HG03060 (cell line): ENCODE results near the gene TWSG1.
"Not testable (repeated sequence)": the region's sequence is repeated elsewhere in the genome, so short reads cannot be mapped to it uniquely, and the experiment has no call there.

Experiments used
- ATAC-seq: cut with Tn5 transposase; IDR thresholded peaks from one replicate; pipeline ENCODE4 v1.9.1; 2021; ENCODE audit warnings: low read depth, moderate number of reproducible peaks; ENCODE audit not compliant: unreplicated experiment

Gene TWSG1

GRCh38 chr18:9334973-9335696, 562 bp downstream of the TWSG1 start:
- ATAC-seq = no peak

DNA sequence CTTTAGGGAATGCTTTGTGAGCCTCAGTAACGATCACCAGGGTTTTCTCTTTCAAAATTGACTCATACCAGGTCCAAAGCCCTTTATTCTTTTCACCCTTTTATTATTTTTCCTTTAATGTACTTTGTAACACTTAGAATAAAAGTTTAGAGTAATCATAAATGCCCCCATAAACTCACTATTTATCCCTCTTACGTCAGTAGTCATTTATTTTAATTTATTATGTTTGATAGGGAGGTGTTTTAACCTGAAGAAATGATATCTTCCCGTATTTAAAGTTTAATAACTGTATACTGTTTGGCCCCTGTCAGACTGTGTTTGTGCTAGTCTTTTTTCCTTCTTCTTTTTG, 1.1 kb downstream of the TWSG1 start:
- ATAC-seq = no peak

- ATAC-seq = no peak
These were observed 2.3 kb downstream of the TWSG1 start for GRCh38 chr18:9336827-9337226.

DNA sequence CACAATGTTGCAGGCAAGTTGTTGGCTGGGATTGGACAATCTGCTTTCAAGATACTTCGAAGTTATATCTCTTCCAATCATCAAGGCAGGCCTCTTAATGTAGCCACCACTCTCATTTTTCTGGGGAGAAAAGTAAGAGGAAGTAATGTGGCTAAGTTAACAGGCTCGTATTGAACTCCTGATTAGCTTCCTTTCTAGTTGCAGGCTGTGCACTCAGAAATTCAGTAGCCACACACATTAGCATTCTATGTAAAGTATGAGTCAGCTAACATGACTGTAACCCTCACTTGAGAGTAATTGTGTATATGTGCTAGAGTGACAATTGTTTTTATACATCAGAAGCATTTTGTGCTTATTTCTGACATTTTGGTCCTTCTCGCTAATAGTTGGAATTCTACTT, 3.3 kb downstream of the TWSG1 start:
- no peak for ATAC-seq

GRCh38 chr18:9340472-9340871, 5.9 kb downstream of the TWSG1 start:
- no peak for ATAC-seq

DNA sequence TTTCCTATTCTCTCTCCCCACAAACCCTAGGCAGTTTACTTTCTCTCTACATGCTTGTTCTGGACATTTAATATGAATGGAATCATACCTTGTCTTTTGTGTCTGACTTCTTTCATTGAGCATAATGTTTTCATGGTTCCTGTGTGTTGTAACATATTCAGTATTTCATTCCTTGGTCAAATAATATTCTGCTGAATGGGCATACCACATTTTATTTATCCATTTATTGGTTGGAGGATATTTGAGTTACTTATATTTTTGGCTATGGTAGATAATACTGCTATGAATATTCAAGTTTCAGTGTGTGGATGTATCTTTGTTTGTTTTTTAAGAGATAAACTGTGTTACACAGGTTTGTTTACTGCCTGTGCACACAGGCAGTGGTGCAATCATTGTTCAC, 9.0 kb downstream of the TWSG1 start:
- ATAC-seq = no peak

DNA sequence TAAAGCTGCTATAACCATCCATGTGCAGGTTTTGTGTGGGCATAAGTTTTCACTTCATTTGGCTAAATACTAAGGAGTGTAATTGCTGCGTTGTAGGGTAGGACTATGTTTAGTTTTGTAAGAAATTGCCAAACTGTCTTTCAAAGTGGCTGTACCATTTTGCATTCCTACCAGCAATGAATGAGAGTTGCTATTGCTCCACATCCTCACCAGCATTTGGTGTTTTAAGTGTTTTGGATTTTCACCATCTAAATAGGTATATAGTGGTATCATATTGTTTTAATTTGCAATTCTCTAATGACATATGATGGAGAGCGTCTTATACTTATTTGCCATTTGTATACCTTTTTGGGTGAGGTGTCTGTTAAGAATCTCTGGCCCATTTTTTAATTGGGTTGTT, 12.2 kb downstream of the TWSG1 start:
- ATAC-seq = no peak

DNA sequence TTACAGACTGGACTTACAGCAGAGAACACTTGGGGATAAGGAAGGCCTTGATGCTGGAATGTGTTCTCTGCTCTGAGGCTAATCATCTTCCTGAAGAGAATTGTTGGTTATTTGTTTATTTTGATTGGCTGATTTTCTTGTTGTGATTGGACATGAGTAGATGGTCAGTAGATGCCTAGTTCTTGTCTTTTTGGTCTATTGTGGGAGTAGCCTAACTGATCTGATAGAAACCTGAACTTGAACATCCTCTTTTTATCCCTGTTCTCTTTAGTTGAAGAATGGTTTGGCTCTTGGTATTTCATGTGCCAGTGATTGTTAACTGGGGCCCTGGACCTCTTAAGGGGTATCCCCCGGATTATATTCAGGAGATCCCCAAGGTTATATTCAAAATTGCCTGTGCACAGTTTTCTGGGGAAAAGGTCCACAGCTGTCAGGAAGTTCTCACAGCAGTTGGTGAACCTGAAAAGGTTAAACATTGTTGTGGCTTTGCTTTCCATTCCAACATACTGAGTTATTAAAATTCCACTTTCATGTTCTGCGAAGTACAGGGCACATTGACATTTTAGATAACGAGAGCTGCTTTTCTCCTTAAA, 13.6 kb downstream of the TWSG1 start:
- no peak for ATAC-seq

- ATAC-seq = no peak
These were observed 14.2 kb downstream of the TWSG1 start for GRCh38 chr18:9348766-9349165.

DNA sequence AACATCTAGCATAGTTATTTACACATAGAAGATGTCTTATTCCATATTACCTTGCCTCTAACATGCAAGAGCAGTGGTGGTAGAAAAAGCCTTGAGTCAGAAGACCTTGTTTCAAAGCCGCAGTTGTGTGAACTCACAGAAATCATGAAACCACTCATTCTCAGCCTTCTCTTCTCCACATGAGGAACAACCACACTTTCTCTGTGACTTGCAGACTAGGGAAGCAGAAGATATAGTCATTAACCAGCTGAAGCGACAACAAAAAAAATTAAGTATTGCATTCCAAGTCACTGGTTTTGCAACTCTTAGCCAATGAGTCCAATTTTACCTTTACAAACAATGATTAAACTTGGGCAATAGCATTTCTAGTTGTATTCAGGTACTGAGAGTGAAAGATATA, 19.0 kb downstream of the TWSG1 start:
- peak; percentile 72 for ATAC-seq

DNA sequence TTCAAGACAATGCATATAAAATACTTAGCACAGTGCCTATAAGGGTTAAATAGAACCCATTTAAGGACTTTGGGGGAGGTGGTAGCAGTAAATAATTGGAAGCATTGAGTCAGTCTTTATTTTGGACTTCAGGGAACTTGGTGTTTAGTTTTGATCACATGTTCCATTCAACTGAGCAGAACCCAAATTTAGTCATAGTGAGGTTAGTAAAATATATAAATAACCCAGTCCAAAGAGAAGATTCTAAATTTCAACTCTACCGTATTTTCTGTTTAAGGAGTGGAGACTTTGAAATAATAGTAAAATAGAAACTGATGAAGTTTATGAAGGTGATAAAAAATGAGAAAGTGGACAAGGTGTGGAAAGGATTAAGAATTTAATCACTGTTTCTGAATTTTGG, 19.7 kb downstream of the TWSG1 start:
- ATAC-seq = peak; percentile 32

DNA sequence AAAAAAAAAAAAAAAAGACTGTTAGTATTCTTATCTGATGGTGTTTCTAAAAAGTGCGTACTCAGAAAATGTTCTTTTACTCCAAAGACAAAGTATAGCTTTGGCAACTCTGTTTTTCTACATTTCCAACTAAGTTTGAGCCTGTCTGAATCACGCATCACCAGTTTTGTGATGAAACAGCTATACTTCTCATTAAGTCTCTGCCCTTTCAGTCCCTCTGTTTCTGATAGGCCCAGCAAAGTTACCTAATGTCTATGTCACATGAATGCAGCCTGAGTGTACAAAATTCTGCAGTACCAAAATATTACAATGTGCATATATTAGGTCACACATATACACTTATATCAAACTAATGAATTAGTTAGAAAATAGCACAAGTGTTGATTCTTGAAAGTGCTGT, 22.4 kb downstream of the TWSG1 start:
- no peak for ATAC-seq

GRCh38 chr18:9359796-9360195, 25.2 kb downstream of the TWSG1 start:
- ATAC-seq = no peak

GRCh38 chr18:9361191-9361590, 26.6 kb downstream of the TWSG1 start:
- no peak for ATAC-seq

GRCh38 chr18:9362869-9363268, 28.3 kb downstream of the TWSG1 start:
- no peak for ATAC-seq

GRCh38 chr18:9364242-9364641, 29.7 kb downstream of the TWSG1 start:
- no peak for ATAC-seq

GRCh38 chr18:9365406-9365805, 30.8 kb downstream of the TWSG1 start:
- ATAC-seq = no peak

DNA sequence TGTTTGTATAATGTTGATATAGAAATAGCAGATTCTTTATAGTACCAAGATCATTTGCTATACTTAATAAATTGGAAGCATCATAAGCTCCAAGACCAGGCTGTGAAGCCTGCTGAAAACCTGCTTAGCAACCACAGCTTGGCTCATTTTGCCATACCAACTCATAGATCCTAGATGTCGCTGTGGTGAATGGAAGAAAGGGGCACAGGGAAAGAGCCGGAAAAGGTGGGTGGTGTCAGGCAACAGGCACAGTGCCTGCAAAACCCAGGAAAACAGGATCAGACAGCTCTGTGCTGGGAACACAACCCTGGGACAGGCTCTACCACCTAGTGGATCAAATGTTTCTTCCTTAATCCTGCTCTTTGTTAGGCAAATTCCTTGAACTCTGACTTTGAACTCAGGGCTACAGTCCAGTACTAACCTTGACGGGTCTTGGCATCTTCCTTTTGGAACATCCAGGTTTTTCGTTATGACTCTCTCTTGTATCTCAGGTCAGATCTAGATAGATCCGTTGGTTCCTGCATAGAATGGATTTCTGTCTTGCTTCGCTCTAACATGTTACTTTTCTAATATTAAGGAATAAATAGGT, 31.6 kb downstream of the TWSG1 start:
- no peak for ATAC-seq

GRCh38 chr18:9373254-9373653, 38.7 kb downstream of the TWSG1 start:
- ATAC-seq = not testable (repeated sequence)

- ATAC-seq = no peak
These were observed 44.5 kb downstream of the TWSG1 start for GRCh38 chr18:9379118-9379517.

GRCh38 chr18:9380101-9380500, 45.5 kb downstream of the TWSG1 start:
- ATAC-seq = no peak
